KMS-11 (cell line): Measurements from ENCODE around the gene DAB1.

Experiments used
- H2AFZ ChIP-seq: fragments of 200-600 bp; sonication (generic); 2 replicates; pipeline ENCODE4 v1.6.1; 2016; ENCODE audit warnings: antibody characterized with exemption, mixed run types, low read depth
- H3K27ac ChIP-seq: fragments of 200-600 bp; sonication (generic); 2 replicates; pipeline ENCODE4 v1.6.1; 2016; ENCODE audit warnings: mild to moderate bottlenecking, mixed run types
- H3K27me3 ChIP-seq: fragments of 200-600 bp; sonication (generic); 2 replicates; pipeline ENCODE4 v1.6.1; 2017; ENCODE audit warnings: mild to moderate bottlenecking, low read depth, mixed run types, moderate library complexity; ENCODE audit not compliant: insufficient read depth
- H3K36me3 ChIP-seq: fragments of 200-600 bp; sonication (generic); 2 replicates; pipeline ENCODE4 v1.6.1; 2017; ENCODE audit warnings: mild to moderate bottlenecking, mixed run types; ENCODE audit not compliant: insufficient read depth
- H3K4me1 ChIP-seq: fragments of 200-600 bp; sonication (generic); 2 replicates; pipeline ENCODE4 v1.6.1; 2016; ENCODE audit warnings: mild to moderate bottlenecking, low read depth, mixed run types; ENCODE audit not compliant: poor library complexity, severe bottlenecking
- H3K4me2 ChIP-seq: fragments of 200-600 bp; sonication (generic); 2 replicates; pipeline ENCODE4 v1.7.0; 2016; ENCODE audit warnings: mild to moderate bottlenecking, mixed run types
- H3K4me3 ChIP-seq: fragments of 200-600 bp; sonication (generic); IDR thresholded peaks from 2 replicates; pipeline ENCODE4 v1.6.1; 2017; ENCODE audit warnings: low read depth, low read length, mixed read lengths; ENCODE audit not compliant: insufficient read depth
- H3K79me2 ChIP-seq: fragments of 200-600 bp; sonication (generic); 2 replicates; pipeline ENCODE4 v1.6.1; 2016; ENCODE audit warnings: low read depth, mixed run types; ENCODE audit not compliant: insufficient read depth
- H3K9ac ChIP-seq: fragments of 200-600 bp; sonication (generic); 2 replicates; pipeline ENCODE4 v1.6.1; 2016; ENCODE audit warnings: mild to moderate bottlenecking, mixed run types
- H4K20me1 ChIP-seq: fragments of 200-600 bp; sonication (generic); 2 replicates; pipeline ENCODE4 v1.6.1; 2016; ENCODE audit warnings: mild to moderate bottlenecking, mixed run types; ENCODE audit not compliant: insufficient read depth
- CTCF ChIP-seq: fragments of 200-600 bp; sonication (generic); conservative IDR thresholded peaks from 2 replicates; pipeline ENCODE4 v1.6.1; 2017; ENCODE audit warnings: low read depth, mild to moderate bottlenecking, antibody characterized with exemption, low read length, moderate library complexity, mixed read lengths

The DAB1 gene

GRCh38 chr1:57384284-57384683 lies 39.6 kb downstream of the DAB1 start:
- Histone ChIP-seq H3K4me3 (no peak overlapping the region), H2AFZ (no peak overlapping the region), H3K27ac (no peak overlapping the region), H4K20me1 (no peaks in the 10 kb centered on the region), H3K9ac (no peak overlapping the region), H3K4me1 (no peaks in the 10 kb centered on the region), H3K79me2 (no peaks in the 10 kb centered on the region), H3K36me3 (no peaks in the 10 kb centered on the region), H3K4me2 (no peak overlapping the region), H3K27me3 (no peaks in the 10 kb centered on the region)
- TF ChIP-seq CTCF, result no peak

- TF ChIP-seq CTCF, result no peak
These were observed 42.0 kb downstream of the DAB1 start for GRCh38 chr1:57381871-57382270.

GRCh38 chr1:57381426-57381825 lies 42.4 kb downstream of the DAB1 start:
- no peak overlapping the region for H3K27ac ChIP-seq
- H4K20me1 ChIP-seq, result no peaks in the 10 kb centered on the region
- no peaks in the 10 kb centered on the region for H3K4me1 ChIP-seq
- H2AFZ ChIP-seq, result no peak overlapping the region
- no peaks in the 10 kb centered on the region for H3K36me3 ChIP-seq
- no peak overlapping the region for H3K4me2 ChIP-seq
- no peak for TF ChIP-seq CTCF
- no peak overlapping the region for H3K4me3 ChIP-seq
- no peak overlapping the region for H3K9ac ChIP-seq
- no peaks in the 10 kb centered on the region for H3K79me2 ChIP-seq
- no peaks in the 10 kb centered on the region for H3K27me3 ChIP-seq

More at GRCh38 chr1:57381871-57382270, 42.0 kb downstream of the DAB1 start:
- H3K27me3 ChIP-seq, result no peaks in the 10 kb centered on the region
- no peaks in the 10 kb centered on the region for H3K79me2 ChIP-seq
- no peak overlapping the region for H2AFZ ChIP-seq
- H3K36me3 ChIP-seq, result no peaks in the 10 kb centered on the region
- H3K4me1 ChIP-seq, result no peaks in the 10 kb centered on the region
- H3K4me2 ChIP-seq, result no peak overlapping the region
- H3K9ac ChIP-seq, result no peak overlapping the region
- no peaks in the 10 kb centered on the region for H4K20me1 ChIP-seq
- H3K27ac ChIP-seq, result no peak overlapping the region
- H3K4me3 ChIP-seq, result no peak overlapping the region

GRCh38 chr1:57380923-57381322 lies 42.9 kb downstream of the DAB1 start:
- Histone ChIP-seq H3K79me2 (no peaks in the 10 kb centered on the region), H3K27me3 (no peaks in the 10 kb centered on the region), H3K36me3 (no peaks in the 10 kb centered on the region), H3K9ac (no peak overlapping the region), H3K4me1 (no peaks in the 10 kb centered on the region), H3K4me2 (no peak overlapping the region), H3K27ac (no peak overlapping the region), H4K20me1 (no peaks in the 10 kb centered on the region), H2AFZ (no peak overlapping the region), H3K4me3 (no peak overlapping the region)
- no peak for TF ChIP-seq CTCF
